PC-9 (cell line): ENCODE data around the gene SLC16A14. TPM values are rescaled to one million over a fixed set of nuclear protein-coding genes. Genes with fewer than 3 reads are reported as not detected.

ENCODE experiments used
- BruUV-seq: library from RNA; stranded (reverse); fragments of 400-500 nt; replicated peaks from 2 replicates; lab custom pipeline; 2021; lab: Mats Ljungman, UMichigan
- CTCF ChIA-PET: fragments of 300-600 bp; sonication (Branson Sonifier 250); formaldehyde crosslinking; loops from one replicate; lab custom pipeline; 2022; ENCODE audit warnings: antibody characterized with exemption; lab: Charles Lee
- POLR2A ChIA-PET: fragments of 300-600 bp; sonication (Branson Sonifier 250); formaldehyde crosslinking; loops from one replicate; lab custom pipeline; 2022; ENCODE audit warnings: antibody characterized with exemption; ENCODE audit not compliant: unreplicated experiment; lab: Charles Lee
- DNase-seq, 2 experiments: peaks; one replicate each; pipeline versions ENCODE4 v3.0.0 to v3.0.0-alpha.2; 2015 to 2022; ENCODE audit warnings: mixed read lengths in 1 of 2
- H2AFZ ChIP-seq: fragments of 200-600 bp; sonication (generic); 2 replicates; pipeline ENCODE4 v1.8.1; 2017; ENCODE audit warnings: antibody characterized with exemption
- H3F3A ChIP-seq: fragments of 200-600 bp; sonication (generic); 2 replicates; pipeline ENCODE4 v1.8.1; 2017; ENCODE audit warnings: antibody characterized with exemption, mild to moderate bottlenecking, low read depth; ENCODE audit not compliant: insufficient read depth
- H3K27ac ChIP-seq: fragments of 200-600 bp; sonication (generic); 2 replicates; pipeline ENCODE4 v1.6.1; 2016; ENCODE audit warnings: mixed run types
- H3K27me3 ChIP-seq: fragments of 200-600 bp; sonication (generic); 2 replicates; pipeline ENCODE4 v1.6.1; 2016; ENCODE audit warnings: low read depth, mixed run types; ENCODE audit not compliant: insufficient read depth
- H3K36me3 ChIP-seq: fragments of 200-600 bp; sonication (generic); 2 replicates; pipeline ENCODE4 v1.6.1; 2016; ENCODE audit warnings: low read depth, mixed run types
- H3K4me1 ChIP-seq: fragments of 200-600 bp; sonication (generic); replicated peaks from 2 replicates; pipeline ENCODE4 v1.6.1; 2016; ENCODE audit warnings: mixed run types; ENCODE audit not compliant: insufficient read depth
- H3K4me2 ChIP-seq: fragments of 200-600 bp; sonication (generic); 2 replicates; pipeline ENCODE4 v1.6.1; 2017; ENCODE audit warnings: mixed run types
- H3K4me3 ChIP-seq: fragments of 200-600 bp; sonication (generic); 2 replicates; pipeline ENCODE4 v1.6.1; 2016; ENCODE audit warnings: mixed run types
- H3K79me2 ChIP-seq: fragments of 200-600 bp; sonication (generic); 2 replicates; pipeline ENCODE4 v1.6.1; 2017; ENCODE audit warnings: low read depth, mixed run types
- H3K9me2 ChIP-seq: fragments of 200-600 bp; sonication (generic); 2 replicates; pipeline ENCODE4 v1.8.1; 2017; ENCODE audit warnings: mild to moderate bottlenecking; ENCODE audit not compliant: insufficient read depth
- H3K9me3 ChIP-seq: fragments of 200-600 bp; sonication (generic); 2 replicates; pipeline ENCODE4 v1.8.1; 2016; ENCODE audit warnings: low read depth; ENCODE audit not compliant: insufficient read depth
- H4K20me1 ChIP-seq: fragments of 200-600 bp; sonication (generic); 2 replicates; pipeline ENCODE4 v1.8.1; 2017; ENCODE audit not compliant: insufficient read depth
- EZH2 ChIP-seq: fragments of 200-600 bp; sonication (generic); IDR thresholded peaks from 2 replicates; pipeline ENCODE4 v1.8.0; 2017; ENCODE audit warnings: antibody characterized with exemption, low read depth
- intact Hi-C: fragments of 100-400 bp; cut with micrococcal nuclease; formaldehyde crosslinking; loops from one replicate; pipeline ENCODE4 v1.10.0; 2022; ENCODE audit not compliant: unreplicated experiment
- total RNA-seq: library from RNA; stranded (reverse); gene quantifications from 2 replicates; pipeline ENCODE4 v1.2.3, GENCODE V29; 2021
- TF ChIP-seq, protein P1 (sequence below): fragments of 200-600 bp; sonication (generic); conservative IDR thresholded peaks from 2 replicates; pipeline ENCODE4 v1.6.1; 2017; ENCODE audit warnings: mixed run types, antibody characterized with exemption, mild to moderate bottlenecking, moderate library complexity

Gene SLC16A14
- total RNA-seq, 1 experiment from 2014 or later = 0.57 TPM

DNA sequence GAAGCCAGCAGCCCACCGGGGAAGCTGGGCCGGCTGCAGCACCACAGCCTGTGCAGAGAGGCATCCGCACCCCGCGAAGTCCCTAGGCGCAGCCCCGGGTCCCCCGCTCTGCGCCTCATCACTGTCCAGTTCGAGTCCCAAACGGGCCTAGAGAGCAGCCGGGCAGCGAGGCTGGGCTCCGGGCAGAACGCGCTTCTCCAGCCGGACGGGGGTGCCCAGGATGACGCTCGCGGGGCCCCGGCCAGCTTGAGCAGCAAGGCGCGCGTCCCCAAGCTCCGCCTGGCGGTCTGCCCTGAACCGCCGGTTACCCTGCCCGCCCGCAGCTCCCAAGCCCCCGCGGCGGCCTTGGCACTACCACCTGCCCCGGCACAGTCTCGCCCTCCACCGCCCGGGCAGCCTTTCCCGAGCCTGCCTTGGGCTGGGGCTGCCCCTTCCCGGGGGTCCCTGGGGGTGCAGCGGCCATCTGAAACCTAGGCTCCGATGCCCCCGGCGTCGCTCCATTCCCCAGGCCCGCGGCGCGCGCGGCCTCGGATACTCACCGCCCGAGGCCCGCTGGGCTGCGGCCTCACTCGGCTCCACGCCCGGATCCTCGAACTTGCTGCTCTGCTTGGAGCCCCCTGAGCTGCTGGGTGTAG, 591 bp downstream of the SLC16A14 start:
- Histone ChIP-seq H3K9me3 (no peaks in the 10 kb centered on the region), H3K79me2 (no peaks in the 10 kb centered on the region), H3K4me3 (peak overlapping the region; percentile 77), H3K4me1 (no peaks in the 10 kb centered on the region), H4K20me1 (no peaks in the 10 kb centered on the region), H2AFZ (peak overlapping the region; percentile 90), H3K27ac (no peak overlapping the region), H3K9me2 (no peaks in the 10 kb centered on the region), H3K4me2 (peak overlapping the region; percentile 96), H3K27me3 (no peaks in the 10 kb centered on the region), H3K36me3 (no peaks in the 10 kb centered on the region), H3F3A (no peaks in the 10 kb centered on the region)
- no TSS peak for BruUV-seq
- CTCF ChIA-PET = interaction anchor here (0.8 to 2.0 kb wide), 5 partner anchors 9 to 147 kb away, joined by 3 to 31 read pairs (median 4); no protein-coding TSS in a partner anchor
- TF ChIP-seq, protein P1, sequence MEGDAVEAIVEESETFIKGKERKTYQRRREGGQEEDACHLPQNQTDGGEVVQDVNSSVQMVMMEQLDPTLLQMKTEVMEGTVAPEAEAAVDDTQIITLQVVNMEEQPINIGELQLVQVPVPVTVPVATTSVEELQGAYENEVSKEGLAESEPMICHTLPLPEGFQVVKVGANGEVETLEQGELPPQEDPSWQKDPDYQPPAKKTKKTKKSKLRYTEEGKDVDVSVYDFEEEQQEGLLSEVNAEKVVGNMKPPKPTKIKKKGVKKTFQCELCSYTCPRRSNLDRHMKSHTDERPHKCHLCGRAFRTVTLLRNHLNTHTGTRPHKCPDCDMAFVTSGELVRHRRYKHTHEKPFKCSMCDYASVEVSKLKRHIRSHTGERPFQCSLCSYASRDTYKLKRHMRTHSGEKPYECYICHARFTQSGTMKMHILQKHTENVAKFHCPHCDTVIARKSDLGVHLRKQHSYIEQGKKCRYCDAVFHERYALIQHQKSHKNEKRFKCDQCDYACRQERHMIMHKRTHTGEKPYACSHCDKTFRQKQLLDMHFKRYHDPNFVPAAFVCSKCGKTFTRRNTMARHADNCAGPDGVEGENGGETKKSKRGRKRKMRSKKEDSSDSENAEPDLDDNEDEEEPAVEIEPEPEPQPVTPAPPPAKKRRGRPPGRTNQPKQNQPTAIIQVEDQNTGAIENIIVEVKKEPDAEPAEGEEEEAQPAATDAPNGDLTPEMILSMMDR = 0 out of 2 replicates have a peak, but pooled peaks have one; percentile 23
- no peak for TF ChIP-seq EZH2
- intact Hi-C loops = loop anchor here (5.0 kb wide), 3 partner anchors 286 to 744 kb away; no protein-coding TSS in a partner anchor
- POLR2A ChIA-PET = no interaction called here
- DNase-seq = peak in 1 of 2 experiments; percentile 42

DNA sequence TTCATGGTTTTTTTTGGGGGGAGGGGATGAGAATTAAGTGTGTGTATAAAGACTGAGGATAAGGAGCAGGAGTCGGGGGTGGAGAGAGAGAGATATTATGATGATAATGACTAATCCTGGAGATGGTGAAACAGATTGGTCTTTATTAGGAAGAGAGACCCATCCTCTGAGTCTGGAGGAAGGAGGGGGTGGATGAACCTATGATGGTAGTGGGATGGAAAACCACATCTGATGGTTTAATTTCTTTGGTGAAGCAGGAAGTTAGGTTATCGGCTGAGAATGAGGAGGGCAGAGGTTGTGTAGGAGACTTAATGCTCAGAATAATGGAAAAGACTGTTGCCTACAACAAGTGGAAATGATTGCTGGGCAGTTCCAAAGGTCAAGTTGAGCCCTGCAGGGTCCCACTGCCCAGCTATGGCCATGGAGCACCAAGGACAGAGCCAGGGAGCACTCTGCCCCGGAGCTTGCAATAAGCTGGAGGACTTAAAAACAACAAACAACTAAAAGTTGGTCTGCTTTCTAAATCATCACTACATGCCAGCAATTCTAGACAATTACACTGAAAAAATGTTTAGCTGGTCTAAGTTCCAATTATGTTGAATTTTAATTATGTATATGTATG, 7.9 kb downstream of the SLC16A14 start:
- no peaks in the 10 kb centered on the region for H3F3A ChIP-seq
- no peaks in the 10 kb centered on the region for H4K20me1 ChIP-seq
- no peaks in the 10 kb centered on the region for H3K36me3 ChIP-seq
- no peaks in the 10 kb centered on the region for H3K9me3 ChIP-seq
- H3K4me1 ChIP-seq = peaks cover 1% of the 10 kb centered on the region
- no peak for DNase-seq
- H2AFZ ChIP-seq = no peak overlapping the region
- no peak for TF ChIP-seq EZH2
- TF ChIP-seq, protein P1 = no peak
- no TSS peak for BruUV-seq
- ChIA-PET POLR2A (no interaction called here), CTCF (no interaction called here)
- no peaks in the 10 kb centered on the region for H3K79me2 ChIP-seq
- H3K4me3 ChIP-seq = no peak overlapping the region
- intact Hi-C loops = no loop called here
- no peak overlapping the region for H3K4me2 ChIP-seq
- no peaks in the 10 kb centered on the region; the same call in 1 of the 2 replicates for H3K9me2 ChIP-seq
- H3K27me3 ChIP-seq = no peaks in the 10 kb centered on the region
- no peak overlapping the region for H3K27ac ChIP-seq

DNA sequence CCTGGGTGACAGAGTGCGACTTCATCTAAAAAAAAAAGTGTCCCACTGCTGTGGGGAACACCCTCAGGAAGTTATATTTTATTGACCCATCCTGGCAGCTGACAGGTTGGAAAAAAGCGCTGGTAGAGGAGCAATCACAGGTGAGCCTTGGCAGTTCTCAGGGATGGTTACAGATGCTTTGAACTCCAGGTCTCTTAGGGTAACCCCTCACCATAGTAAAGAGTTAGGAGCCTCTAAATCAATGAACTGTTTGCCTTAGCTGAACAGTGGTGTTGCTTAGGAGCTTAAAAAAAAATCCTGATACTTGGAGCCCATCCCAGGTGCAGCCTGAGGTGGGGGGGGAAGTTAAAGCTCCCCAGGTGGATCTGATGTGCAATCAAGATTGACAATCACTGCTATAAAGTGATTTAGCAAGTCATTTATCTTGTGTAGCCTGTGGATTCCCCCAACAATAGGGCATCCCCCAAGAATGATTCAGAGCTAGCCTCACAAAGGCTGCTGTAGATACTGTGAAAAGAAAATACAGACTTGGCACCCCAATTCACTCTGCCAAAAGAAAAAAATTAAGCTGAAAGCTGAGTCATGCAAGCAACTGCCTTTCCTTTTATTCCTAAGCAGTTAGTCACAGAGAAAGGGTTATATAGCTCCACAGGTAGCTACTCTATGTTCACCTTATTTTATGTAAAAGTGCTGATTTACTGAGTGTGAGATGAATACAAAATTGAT, 14.8 kb downstream of the SLC16A14 start:
- Histone ChIP-seq H3F3A (peaks cover 26% of the 10 kb centered on the region), H3K4me3 (peak overlapping the region; percentile 15; the same call in 1 of the 2 replicates), H3K36me3 (no peaks in the 10 kb centered on the region), H3K9me3 (no peaks in the 10 kb centered on the region), H3K4me2 (peak overlapping the region; percentile 69), H2AFZ (peak overlapping the region; percentile 63), H3K4me1 (peaks cover 31% of the 10 kb centered on the region), H3K79me2 (no peaks in the 10 kb centered on the region), H4K20me1 (no peaks in the 10 kb centered on the region), H3K9me2 (no peaks in the 10 kb centered on the region; the same call in 1 of the 2 replicates), H3K27me3 (no peaks in the 10 kb centered on the region), H3K27ac (peak overlapping the region; percentile 84)
- BruUV-seq = TSS peak; percentile 80
- ChIA-PET CTCF (interaction anchor here (0.7 to 1.1 kb wide), 5 partner anchors 12 to 274 kb away, joined by 4 to 20 read pairs (median 4); partner anchors contain the start of gene SLC16A14), POLR2A (interaction anchor here (0.6 to 0.7 kb wide), 4 partner anchors 10 to 884 kb away, joined by 4 to 8 read pairs (median 5); no protein-coding TSS in a partner anchor)
- intact Hi-C loops = loop anchor here (1.0 to 2.0 kb wide), 2 partner anchors 13 to 365 kb away; no protein-coding TSS in a partner anchor
- peak; percentile 54 to 90 for DNase-seq
- no peak for TF ChIP-seq EZH2
- TF ChIP-seq, protein P1 = no peak
